Activated CD8-positive, alpha-beta memory T cell treated with anti-CD3 and anti-CD28 coated beads for 36 hours (primary cell): ENCODE measurements around the gene ATAD1. TPM values are rescaled to one million over a fixed set of nuclear protein-coding genes. Genes with fewer than 3 reads are reported as not detected.
"Not testable (repeated sequence)": the region's sequence is repeated elsewhere in the genome, so short reads cannot be mapped to it uniquely, and the experiment has no call there.

ENCODE experiments used
- CTCF ChIA-PET: fragments of 350-600 bp; sonication (Branson Sonifier 250); formaldehyde crosslinking; loops from one replicate; lab custom pipeline; 2021; ENCODE audit warnings: antibody characterized with exemption; lab: Charles Lee
- POLR2A ChIA-PET: fragments of 350-600 bp; sonication (Branson Sonifier 250); formaldehyde crosslinking; loops from one replicate; lab custom pipeline; 2021; ENCODE audit warnings: antibody characterized with exemption; lab: Charles Lee
- total RNA-seq, 2 experiments: library from RNA; stranded (reverse); gene quantifications; one replicate each; pipeline ENCODE4 v1.2.3, GENCODE V29; 2021

The ATAD1 gene
- total RNA-seq, 2 experiments from 2014 or later: 57.7 to 60.1 TPM

DNA sequence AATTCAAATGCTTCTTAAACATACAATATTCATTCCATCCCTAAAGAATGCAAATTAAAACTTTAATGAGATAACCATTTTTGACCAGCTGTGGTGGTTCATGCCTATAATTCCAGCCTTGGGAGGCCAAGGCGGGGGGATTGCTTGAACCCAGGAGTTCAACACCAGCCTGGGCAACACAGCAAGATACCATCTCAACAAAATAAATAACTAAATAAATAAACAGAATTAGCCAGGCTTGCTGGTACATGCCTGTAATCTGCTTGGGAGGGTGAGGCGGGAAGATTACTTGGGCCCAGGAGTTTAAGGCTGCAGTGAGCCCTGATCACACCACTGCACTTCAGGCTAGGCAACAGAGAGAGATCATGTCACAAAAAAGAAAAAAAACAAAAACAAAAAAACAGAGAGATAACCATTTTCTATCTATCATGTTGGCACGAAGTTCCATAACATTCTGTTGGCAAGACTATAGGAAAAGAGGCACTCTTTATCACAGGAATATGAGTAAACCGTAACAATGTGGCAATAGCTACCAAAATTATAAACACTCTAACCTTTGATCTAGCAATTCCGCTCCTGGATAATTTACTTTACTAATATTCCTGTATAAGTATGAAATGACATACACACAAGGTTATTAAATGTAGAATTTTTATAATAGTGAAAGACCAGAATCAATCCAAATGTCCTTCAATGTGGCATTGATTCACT lies 52.2 kb downstream of the ATAD1 start:
- ChIA-PET POLR2A (no interaction called here), CTCF (no interaction called here)

DNA sequence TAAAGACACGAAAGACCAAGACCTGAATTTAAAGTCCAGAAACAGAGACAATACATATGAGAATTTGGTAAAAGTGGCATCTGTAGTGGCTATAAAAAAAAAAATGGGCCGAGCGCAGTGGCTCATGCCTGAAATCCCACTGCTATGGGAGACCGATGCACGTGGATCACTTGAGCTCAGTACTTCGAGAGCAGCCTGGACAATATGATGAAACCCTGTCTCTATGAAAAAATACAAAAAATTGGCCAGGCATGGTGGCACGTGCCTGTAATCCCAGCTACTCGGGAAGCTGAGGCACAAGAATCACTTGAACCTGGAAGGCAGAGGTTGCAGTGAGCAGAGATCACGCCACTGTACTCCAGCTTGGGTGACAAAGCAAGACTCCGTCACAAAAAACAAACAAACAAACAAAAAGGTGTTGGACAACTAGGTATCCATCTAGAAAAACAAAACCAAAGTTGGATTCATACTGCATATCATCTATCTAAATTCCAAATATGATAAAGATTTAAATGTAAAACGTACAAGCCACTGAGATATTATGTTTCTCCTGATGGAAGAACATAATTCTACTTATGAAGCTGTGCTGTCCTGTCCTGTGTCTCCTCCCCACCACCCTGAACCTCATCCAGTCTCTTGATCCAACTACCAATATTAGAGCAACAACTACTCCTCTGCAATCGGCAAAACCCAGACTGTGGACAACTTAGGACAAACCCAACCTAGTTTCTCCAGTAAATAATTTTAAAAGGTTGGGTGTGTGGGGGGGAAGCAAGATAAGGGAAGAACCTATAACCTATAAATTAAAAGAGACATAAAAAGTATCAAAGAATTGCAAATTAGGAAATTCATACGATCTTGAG lies 53.7 kb downstream of the ATAD1 start:
- POLR2A ChIA-PET: no interaction called here
- CTCF ChIA-PET: no interaction called here

DNA sequence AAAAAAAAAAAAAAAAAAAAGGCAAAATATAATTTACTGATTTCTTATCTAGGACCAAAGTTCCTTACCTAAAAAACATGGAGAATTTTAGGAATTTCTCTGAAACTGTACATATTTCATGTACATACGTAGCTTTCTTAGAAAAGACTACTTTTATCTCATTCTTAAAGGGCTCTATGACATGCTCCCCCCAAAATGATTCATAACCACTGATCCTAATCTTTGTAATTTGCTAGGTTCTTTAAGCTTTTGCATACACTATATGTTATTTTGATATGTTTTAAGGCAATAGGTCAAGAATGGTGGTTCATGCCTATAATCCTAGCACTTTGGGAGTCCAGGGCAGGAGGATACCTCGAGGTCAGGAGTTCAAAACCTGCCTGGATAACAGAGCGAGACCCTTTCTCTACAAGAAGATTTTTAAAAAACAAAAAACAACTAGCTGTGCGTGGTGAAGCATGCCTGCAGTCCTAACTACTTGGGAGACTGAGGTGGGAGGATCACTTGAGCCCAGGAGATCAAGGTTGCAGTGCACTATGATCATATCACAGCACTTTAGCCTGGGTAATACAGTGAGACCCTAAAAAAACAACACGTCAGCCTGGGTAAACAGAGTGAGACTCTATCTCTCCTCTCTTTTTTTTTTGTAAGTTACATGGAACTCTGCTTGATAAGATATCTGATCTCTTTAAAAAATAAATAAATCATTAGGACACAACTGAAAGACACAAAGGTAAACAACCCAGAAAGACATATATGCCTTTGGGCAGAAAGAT lies 54.8 kb downstream of the ATAD1 start:
- CTCF ChIA-PET: no interaction called here
- POLR2A ChIA-PET: interaction anchor here (1.2 kb wide), 1 partner anchor 55 kb away, joined by 3 read pairs; the partner anchor contains the start of gene ATAD1

DNA sequence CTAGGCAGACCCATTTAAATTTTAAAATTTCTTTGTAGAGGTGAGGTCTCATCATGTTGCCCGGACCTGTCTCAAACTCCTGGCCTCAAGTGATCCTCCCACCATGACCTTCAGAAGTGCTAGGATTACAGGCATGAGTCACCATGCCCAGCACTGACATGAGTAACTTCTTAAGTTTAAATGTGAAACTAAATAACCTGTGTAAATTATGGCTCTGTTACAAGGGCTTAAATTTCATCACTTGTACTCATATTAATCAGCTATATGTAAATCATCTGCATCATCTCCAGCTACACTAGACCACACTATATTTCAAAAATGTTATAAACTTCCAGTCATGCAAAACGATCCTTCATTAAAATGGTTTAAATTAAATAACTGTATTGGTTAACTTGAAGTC lies 56.1 kb downstream of the ATAD1 start:
- CTCF ChIA-PET: no interaction called here
- POLR2A ChIA-PET: interaction anchor here (0.7 to 1.2 kb wide), 2 partner anchors 56 to 440 kb away, joined by 3 to 5 read pairs; partner anchors contain the start of gene ATAD1

DNA sequence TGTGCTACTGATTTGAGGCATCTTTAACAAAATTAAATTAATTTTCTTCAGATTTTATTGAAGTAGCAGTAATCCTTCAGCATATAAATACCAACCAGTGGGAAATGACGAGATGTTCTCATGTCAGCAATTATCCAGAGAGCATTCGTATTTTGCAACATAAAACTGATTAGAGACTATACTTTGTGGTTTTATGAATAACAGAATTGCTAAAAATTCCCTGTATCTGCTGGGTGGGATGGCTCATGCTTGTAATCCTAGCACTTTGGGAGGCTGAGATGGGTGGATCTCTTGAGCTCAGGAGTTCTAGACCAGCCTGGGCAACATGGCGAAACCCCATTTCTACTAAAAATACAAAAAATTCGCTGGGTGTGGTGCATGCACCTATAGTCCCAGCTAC lies 56.9 kb downstream of the ATAD1 start:
- POLR2A ChIA-PET: no interaction called here
- CTCF ChIA-PET: no interaction called here

DNA sequence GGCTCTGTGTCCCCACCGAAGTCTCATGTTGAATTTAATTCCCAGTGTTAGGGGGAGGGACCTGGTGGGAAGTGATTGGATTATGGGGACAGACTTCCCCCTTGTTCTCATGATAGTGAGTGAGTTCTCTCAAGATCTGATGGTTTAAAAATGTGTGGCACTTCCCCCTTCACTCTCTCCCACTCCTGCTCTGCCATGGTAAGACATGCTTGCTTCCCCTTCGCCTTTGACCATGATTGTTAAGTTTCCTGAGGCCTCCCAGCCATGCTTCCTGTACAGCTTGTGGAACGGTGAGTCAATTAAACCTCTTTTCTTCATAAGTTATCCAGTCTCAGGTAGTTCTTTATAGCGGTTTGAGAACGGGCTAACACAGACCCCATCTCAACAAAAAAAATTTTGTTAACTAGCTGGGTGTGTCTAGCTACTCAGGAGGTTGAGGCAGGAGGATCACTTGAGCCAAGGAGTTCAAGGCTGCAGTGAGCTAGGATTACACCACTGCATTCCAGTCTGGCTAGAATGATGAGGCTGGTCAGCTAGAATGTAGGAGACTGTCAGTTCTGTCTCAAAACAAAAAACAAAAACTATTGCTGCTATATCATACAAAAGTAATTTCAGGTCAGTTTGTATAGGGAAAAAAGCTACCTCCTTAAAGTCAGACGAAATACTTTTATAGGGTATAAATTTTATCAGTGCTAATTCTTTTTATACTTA lies 57.7 kb downstream of the ATAD1 start:
- POLR2A ChIA-PET: interaction anchor here (0.5 kb wide), 1 partner anchor 26 kb away, joined by 6 read pairs; no protein-coding TSS in a partner anchor
- CTCF ChIA-PET: interaction anchor here (0.6 to 1.0 kb wide), 2 partner anchors 16 to 804 kb away, joined by 3 read pairs; no protein-coding TSS in a partner anchor

DNA sequence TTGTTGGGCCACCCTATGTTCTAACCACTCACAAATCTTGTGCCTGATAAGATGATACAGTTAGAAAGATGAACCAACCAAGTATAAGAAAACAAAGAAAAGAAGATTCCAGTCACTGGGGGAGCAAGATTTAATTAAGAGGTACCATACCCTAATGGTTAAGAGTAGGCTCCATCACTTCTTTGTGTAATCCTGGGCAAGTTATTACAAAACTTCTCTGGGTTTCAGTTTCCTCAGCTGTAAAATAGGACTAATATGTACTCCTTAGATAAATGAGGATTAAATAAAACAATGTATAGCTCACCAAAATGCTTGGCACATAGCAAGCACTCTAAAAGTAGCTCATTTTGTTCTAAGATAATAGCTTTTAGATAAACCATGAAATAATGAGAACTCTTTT lies 58.5 kb downstream of the ATAD1 start:
- CTCF ChIA-PET: no interaction called here
- POLR2A ChIA-PET: interaction anchor here (0.5 kb wide), 1 partner anchor 26 kb away, joined by 6 read pairs; no protein-coding TSS in a partner anchor

DNA sequence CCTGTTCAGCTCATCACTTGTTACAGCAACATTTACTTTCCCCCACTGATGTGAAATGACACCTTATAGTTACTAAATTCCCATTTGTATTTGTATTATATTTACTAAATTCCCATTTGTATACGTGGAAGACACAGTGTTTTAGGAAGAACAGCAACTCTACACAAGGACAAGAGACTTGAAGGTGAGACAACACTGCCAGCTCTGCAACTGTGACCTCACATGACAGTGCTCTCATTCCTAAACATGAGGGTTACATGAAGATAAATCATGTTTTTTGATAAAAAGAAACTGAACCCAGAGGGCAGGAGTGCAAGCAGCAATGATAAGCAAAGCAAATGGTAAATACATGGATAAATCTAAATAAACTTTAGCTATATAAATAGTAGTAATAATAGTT lies 60.3 kb downstream of the ATAD1 start:
- POLR2A ChIA-PET: no interaction called here

DNA sequence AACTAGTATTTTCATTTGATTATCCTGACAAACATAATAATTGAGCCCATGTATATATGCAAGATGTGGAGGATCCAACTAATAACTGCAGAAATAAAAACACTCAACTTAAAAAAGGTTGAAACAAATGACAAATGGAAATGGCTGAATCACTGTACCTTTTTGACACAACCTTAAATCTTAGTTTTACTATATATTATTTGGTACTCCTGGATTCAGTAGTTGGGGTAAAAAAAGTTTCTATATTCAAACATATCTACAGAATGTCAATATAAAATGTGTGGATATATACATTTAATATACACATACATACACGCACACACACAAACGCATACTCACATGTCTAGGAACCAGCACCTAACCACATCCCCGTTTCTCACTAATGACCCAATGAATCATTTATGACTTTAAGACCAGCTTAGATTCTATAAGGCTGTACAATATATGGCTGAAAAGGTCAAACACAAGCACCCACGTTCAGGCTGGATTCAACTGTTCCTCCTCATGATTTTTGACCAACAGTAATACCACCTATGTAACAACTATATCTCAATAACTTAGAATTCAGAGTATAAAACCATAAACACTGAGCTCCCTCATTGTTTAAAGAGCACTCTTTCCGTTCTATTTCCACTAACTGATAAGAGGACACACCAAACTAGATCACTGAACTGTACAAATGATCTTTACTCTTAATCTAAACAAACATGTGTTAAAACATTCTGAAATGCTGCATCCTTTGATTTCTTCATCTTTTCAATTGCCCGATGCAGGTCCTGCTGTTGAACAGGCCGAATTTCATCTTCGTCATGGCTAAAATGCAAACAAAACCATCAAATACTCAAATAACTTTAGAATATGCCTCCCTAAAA lies 63.8 kb downstream of the ATAD1 start:
- ChIA-PET CTCF (no interaction called here), POLR2A (no interaction called here)

More for the DNA sequence above, 60.3 kb downstream of the ATAD1 start:
- CTCF ChIA-PET: no interaction called here

DNA sequence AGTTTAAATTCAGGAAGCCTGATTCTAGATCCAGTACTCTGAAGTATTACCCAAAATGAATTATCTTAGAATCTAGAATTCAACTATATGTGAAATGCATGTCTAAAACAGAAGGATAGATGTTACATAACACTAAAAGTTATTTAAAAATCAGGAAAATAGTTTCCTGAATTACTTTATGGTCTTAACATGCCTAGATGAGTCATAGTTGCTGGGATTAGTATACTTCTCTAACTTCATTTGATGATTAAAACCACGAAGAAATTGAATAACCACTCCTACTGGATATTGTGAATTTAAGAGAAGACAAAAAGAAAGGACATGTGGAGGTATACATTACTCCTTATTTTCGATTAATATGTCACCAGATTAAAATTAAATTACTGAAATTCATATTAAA lies 65.5 kb downstream of the ATAD1 start:
- ChIA-PET POLR2A (no interaction called here), CTCF (no interaction called here)

DNA sequence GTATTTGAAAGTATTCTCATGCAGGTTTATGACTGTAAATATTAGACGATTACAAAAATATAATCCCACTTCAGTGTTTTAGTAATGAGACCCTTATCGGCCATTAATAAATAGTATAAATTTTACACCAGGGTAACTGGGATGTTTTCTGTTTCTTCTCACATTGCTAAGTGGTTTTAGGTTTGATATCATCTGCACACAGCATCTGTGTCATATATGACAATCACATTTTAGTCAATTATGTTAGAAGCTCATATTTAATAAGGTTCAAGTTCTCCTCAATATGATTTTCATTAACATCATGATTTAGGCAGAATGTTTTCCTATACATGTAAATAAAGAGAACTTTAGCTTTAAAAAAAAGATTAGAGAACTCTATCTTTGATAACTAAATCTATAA lies 66.8 kb downstream of the ATAD1 start:
- ChIA-PET CTCF (no interaction called here), POLR2A (no interaction called here)

DNA sequence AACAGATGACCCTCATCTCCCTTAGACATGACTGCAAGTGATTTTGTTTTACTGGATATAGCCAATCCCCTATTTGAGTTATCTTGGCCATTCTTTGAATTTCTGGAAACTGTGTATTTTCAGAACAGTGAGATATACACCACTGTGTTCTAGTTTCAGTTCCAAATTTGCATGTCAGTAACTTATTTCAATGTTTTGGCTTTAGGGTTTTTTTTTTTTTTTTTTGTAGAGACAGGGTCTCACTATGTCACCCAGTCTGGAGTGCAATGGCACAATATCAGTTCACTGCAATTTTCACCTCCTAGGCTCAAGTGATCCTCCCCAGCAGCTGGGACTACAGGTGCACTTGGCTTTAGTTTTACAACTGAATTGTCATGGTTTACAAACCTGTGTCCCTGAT lies 67.2 kb downstream of the ATAD1 start:
- ChIA-PET POLR2A (no interaction called here), CTCF (interaction anchor here (0.6 kb wide), 1 partner anchor 165 kb away, joined by 3 read pairs; no protein-coding TSS in a partner anchor)

DNA sequence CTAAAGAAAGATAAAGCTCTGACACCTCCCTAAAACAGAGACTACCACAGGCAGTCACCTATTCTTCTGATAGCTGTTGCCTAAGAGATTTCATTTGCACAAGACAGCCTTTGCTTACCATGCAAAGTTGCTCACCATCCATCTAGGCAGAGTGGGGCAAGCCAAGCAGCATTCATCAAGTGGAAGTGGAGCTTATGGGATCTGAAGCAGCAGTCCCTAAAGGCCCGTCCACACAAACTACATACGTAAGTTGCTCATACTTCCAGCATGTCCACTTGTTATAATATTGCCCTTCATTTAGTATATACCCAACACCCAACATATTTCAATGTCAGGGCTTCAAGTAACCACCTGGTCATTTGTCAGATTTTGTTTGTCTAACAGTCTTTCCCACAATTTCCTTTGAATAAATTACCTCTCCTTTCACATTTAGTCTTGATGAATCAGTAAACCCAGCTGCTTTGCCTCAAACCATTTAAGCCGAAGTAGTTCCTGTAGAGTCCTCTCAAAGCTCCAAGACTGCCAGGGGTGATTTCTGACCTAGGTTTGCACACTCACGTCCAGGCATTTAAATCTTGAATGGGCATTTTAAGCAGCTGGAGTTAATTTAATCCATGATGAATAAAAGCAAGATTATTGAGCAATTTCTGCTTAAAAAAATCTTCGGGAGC lies 67.9 kb downstream of the ATAD1 start:
- ChIA-PET CTCF (interaction anchor here (0.6 kb wide), 1 partner anchor 165 kb away, joined by 3 read pairs; no protein-coding TSS in a partner anchor), POLR2A (no interaction called here)

DNA sequence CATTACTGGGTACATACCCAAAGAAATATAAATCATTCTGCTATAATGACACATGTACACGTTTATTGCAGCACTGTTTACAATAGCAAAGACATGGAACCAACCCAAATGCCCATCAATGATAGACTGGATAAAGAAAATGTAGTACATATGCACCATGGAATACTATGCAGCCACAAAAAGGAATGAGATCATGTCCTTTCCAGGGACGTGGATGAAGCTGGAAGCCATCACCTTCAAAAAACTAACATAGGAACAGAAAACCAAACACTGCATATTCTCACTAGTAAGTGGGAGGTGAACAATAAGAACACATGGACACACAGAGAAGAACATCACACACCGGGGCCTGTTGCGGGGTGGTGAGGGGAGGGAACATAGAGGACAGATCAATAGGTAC lies 69.8 kb downstream of the ATAD1 start:
- POLR2A ChIA-PET, CTCF ChIA-PET: not testable (repeated sequence)

DNA sequence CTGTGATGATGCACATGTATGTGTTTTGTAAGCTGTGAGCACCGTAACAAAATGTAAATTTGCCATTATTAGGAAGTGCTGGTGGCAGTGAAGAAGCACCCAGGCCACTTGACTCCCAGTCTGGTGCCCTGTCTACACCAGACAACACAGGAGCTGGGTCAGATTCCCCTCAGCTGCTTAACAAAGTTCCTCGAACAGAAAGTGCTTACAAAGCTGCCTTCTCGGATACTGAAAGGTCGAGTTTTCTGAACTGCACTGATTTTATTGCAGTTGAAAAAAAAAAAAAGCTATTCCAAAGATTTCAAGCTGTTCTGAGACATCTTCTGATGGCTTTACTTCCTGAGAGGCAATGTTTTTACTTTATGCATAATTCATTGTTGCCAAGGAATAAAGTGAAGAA lies 71.1 kb downstream of the ATAD1 start:
- CTCF ChIA-PET: no interaction called here
- POLR2A ChIA-PET: no interaction called here

DNA sequence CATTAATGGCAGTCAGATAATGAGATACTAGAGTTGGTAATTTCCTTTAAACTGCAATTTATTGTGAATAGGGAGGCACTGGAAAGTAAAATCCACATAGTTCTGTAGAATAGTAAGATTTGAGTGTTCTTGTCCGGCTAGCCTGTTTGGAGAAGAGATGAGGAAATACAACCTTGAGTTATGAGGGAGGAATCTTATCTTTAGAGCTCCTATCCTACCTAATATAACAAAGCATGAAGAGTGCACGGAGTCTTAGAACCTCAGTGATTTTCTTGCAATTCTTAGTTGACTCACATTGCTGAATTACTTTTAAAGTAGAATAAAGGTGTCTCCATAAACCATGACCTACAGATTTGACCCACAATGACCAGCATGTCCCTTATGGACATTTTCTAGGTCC lies 73.4 kb downstream of the ATAD1 start:
- POLR2A ChIA-PET: no interaction called here

DNA sequence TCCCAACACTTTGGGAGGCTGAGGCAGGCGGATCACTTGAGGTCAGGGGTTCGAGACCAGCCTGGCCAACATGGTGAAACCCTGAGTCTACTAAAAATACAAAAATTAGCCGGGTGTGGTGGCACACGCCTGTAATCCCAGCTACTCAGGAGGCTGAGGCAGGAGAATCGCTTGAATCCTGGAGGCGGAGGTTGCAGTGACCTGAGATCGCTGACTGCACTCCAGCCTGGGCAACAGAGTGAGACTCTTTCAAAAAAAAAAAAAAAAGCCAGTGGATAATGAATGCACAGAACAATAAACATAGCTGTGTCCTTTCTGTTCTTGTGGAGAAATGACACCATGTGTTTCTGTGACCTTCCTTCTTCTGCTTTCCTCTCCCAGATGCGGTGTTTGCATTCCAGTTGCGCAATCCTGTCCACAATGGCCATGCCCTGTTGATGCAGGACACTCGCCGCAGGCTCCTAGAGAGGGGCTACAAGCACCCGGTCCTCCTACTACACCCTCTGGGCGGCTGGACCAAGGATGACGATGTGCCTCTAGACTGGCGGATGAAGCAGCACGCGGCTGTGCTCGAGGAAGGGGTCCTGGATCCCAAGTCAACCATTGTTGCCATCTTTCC lies 74.9 kb downstream of the ATAD1 start:
- POLR2A ChIA-PET: interaction anchor here (0.7 kb wide), 1 partner anchor 115 kb away, joined by 5 read pairs; no protein-coding TSS in a partner anchor
- CTCF ChIA-PET: not testable (repeated sequence)

More for the DNA sequence above, 73.4 kb downstream of the ATAD1 start:
- CTCF ChIA-PET: no interaction called here
